Measurements from ENCODE around the gene CNTRL. TPM values are rescaled to one million over a fixed set of nuclear protein-coding genes. Genes with fewer than 3 reads are reported as not detected.

CNTRL gene
- total RNA-seq, 2 donors from 2014 or later = 11.4 to 31.0 TPM

DNA sequence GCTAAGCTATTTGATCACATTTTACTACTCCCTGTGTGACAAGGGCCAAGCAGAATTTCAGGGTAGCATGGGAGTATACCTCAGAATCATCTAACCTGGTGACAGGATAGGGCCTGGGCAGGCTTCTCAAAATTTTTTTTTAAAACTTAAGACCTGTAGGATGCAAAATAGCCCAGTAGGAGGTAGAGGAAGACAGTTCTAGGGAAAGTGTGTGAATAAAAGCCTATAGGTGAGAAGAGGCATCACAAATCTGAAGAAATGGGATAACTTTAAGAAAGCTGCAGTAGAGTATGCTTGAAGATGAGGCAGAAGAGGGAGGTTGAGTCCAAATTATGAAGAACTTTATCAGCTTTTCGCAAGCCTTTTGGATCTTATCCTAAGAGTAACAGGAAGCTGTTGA, 32.3 kb downstream of the CNTRL start:
- H3K9me3 ChIP-seq = no peaks in the 10 kb centered on the region
- no peaks in the 10 kb centered on the region for H3K36me3 ChIP-seq
- DNase-seq (ENCODE audit: low spot score) (no peak), ATAC-seq (ENCODE audit: insufficient number of reproducible peaks, low FRiP score, low read depth) (no peak)
- H3K27me3 ChIP-seq (replicated peaks; ENCODE audit: insufficient read depth) = no peaks in the 10 kb centered on the region
- H3K27ac ChIP-seq = no peak overlapping the region
- H3K4me3 ChIP-seq = no peak overlapping the region
- H3K4me1 ChIP-seq (ENCODE audit: control insufficient read depth in 1 of 2, low read depth in 2 of 2) = no peaks in the 10 kb centered on the region
- TF ChIP-seq, protein P1, sequence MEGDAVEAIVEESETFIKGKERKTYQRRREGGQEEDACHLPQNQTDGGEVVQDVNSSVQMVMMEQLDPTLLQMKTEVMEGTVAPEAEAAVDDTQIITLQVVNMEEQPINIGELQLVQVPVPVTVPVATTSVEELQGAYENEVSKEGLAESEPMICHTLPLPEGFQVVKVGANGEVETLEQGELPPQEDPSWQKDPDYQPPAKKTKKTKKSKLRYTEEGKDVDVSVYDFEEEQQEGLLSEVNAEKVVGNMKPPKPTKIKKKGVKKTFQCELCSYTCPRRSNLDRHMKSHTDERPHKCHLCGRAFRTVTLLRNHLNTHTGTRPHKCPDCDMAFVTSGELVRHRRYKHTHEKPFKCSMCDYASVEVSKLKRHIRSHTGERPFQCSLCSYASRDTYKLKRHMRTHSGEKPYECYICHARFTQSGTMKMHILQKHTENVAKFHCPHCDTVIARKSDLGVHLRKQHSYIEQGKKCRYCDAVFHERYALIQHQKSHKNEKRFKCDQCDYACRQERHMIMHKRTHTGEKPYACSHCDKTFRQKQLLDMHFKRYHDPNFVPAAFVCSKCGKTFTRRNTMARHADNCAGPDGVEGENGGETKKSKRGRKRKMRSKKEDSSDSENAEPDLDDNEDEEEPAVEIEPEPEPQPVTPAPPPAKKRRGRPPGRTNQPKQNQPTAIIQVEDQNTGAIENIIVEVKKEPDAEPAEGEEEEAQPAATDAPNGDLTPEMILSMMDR (IDR thresholded peaks at IDR 0.05) = no peak

DNA sequence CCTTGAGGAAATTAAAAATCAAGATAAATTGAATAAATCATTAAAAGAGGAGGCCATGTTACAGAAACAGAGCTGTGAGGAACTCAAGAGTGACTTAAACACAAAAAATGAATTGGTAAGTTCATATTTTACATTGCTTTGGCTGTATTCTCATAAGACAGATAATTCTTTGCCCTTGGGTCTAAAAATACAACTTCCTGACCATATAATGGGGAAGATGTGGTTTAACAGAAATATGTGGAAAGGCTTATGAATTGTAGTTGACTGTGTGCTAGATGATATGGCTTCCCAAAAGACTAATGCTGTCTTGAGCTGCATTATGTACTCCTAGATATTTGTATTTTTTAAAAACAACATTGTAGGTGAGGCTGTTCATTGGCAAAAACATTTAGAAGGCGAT, 33.1 kb downstream of the CNTRL start:
- Histone ChIP-seq H3K27me3 (replicated peaks; ENCODE audit: insufficient read depth) (no peaks in the 10 kb centered on the region), H3K4me3 (no peak overlapping the region), H3K9me3 (no peaks in the 10 kb centered on the region), H3K36me3 (no peaks in the 10 kb centered on the region), H3K4me1 (ENCODE audit: control insufficient read depth in 1 of 2, low read depth in 2 of 2) (no peaks in the 10 kb centered on the region), H3K27ac (no peak overlapping the region)
- no peak for DNase-seq (ENCODE audit: low spot score)
- TF ChIP-seq, protein P1 (IDR thresholded peaks at IDR 0.05) = no peak
- no peak for ATAC-seq (ENCODE audit: insufficient number of reproducible peaks, low FRiP score, low read depth)

DNA sequence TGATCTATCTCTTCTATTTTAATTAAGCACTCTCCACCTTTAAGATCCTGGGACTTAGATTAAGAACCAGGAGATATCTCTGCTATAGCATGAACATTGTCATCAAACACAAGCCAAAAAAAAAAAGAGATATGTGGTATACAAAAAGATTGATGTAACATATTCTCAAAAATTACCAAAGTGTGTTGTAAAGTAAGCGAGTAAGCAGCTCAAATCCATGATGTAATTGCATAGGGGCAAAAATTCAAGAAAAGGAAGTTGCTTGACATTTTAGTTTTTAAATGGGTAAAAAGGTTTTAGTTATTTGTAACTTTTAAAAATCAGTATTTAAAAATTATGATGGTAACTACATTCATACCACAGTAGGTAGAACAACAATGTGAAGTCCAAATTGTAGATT, 40.7 kb downstream of the CNTRL start:
- no peaks in the 10 kb centered on the region for H3K36me3 ChIP-seq
- H3K27ac ChIP-seq = no peak overlapping the region
- TF ChIP-seq, protein P1 (IDR thresholded peaks at IDR 0.05) = no peak
- DNase-seq (ENCODE audit: low spot score) = no peak
- no peak for ATAC-seq (ENCODE audit: insufficient number of reproducible peaks, low FRiP score, low read depth)
- no peaks in the 10 kb centered on the region for H3K9me3 ChIP-seq
- no peaks in the 10 kb centered on the region for H3K4me1 ChIP-seq (ENCODE audit: control insufficient read depth in 1 of 2, low read depth in 2 of 2)
- no peaks in the 10 kb centered on the region for H3K27me3 ChIP-seq (replicated peaks; ENCODE audit: insufficient read depth)
- H3K4me3 ChIP-seq = no peak overlapping the region

DNA sequence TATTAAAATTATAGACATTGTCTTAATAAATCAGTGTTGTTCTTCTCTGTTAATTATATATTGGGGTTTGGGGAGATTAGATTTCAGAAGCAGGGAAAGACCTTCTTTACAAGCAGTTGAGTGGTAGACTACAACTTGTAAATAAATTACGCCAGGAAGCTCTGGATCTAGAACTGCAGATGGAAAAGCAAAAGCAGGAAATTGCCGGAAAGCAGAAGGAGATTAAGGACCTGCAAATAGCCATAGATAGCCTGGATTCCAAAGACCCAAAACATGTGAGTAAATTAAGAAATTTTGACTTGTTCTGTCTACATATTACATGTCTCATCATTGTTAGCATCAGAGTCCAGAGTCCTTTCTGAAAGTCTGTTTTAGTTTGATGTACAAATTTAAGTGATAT, 43.5 kb downstream of the CNTRL start:
- Histone ChIP-seq H3K27ac (no peak overlapping the region), H3K27me3 (replicated peaks; ENCODE audit: insufficient read depth) (no peaks in the 10 kb centered on the region), H3K4me1 (ENCODE audit: control insufficient read depth in 1 of 2, low read depth in 2 of 2) (peaks cover 6 to 14% of the 10 kb centered on the region in 2 donors), H3K9me3 (no peaks in the 10 kb centered on the region), H3K4me3 (no peak overlapping the region), H3K36me3 (no peaks in the 10 kb centered on the region)
- TF ChIP-seq, protein P1 (IDR thresholded peaks at IDR 0.05) = no peak
- no peak for DNase-seq (ENCODE audit: low spot score)
- ATAC-seq (ENCODE audit: insufficient number of reproducible peaks, low FRiP score, low read depth) = no peak

DNA sequence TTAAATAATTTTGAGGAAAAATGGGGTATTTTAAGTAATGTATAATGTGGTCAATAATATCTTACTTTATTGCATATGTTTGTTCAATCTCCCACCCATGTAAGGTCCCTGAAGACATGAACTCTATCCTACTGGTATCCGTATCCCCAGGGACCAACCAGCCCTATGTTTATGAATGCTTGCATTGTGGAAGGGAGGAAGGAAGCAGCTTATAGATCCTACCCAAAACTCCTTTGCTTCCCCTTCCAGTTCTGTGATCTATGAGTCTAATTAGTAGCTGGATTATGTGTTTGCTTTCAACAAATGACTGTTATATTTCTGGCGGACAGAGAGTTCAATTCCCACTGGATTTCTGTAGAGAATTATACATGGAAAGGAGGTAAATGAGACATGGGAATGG, 45.6 kb downstream of the CNTRL start:
- DNase-seq (ENCODE audit: low spot score) = no peak
- TF ChIP-seq, protein P1 (IDR thresholded peaks at IDR 0.05) = no peak
- no peak for ATAC-seq (ENCODE audit: insufficient number of reproducible peaks, low FRiP score, low read depth)
- Histone ChIP-seq H3K27ac (no peak overlapping the region), H3K27me3 (replicated peaks; ENCODE audit: insufficient read depth) (no peaks in the 10 kb centered on the region), H3K4me3 (no peak overlapping the region), H3K36me3 (no peaks in the 10 kb centered on the region), H3K9me3 (no peaks in the 10 kb centered on the region), H3K4me1 (ENCODE audit: control insufficient read depth in 1 of 2, low read depth in 2 of 2) (peaks cover 6 to 14% of the 10 kb centered on the region in 2 donors)
